ENCODE results near the gene C19orf44.
"Not testable (repeated sequence)": the region's sequence is repeated elsewhere in the genome, so short reads cannot be mapped to it uniquely, and the experiment has no call there.

The C19orf44 gene

DNA sequence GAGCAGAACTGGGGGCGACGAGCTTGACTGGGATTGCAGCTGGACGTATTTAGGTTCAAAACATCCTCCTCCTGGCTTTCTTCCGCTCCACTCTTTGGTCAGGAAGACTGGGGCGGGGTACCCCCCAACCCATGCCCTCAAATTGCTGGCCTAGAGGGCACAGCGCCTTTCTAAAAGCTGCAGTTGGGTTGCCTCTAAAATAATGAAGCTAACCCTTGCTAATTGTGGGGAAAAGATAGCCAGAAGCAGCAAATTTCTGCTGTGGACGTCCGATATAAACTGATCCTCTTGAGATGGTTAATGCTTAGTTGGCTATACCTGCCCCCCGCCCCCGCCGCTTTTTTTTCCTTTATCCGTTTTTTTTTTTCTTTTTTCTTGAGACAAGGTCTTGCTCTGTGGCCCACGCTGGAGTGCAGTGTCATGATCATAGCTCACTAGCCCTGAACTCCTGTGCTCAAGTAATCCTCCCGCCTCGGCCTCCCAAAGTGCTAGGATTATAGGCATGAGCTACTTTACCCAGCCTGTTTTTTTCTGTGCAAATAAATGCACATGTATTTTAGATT lies 46.8 kb downstream of the C19orf44 start:
- peak overlapping the region; percentile 82 for H3K4me3 Mint-ChIP-seq
- peaks cover 43% of the 10 kb centered on the region for H3K36me3 Mint-ChIP-seq (ENCODE audit: low read depth)
- intact Hi-C loops (cut with micrococcal nuclease) = loop anchor here (1.0 to 10.0 kb wide), 5 partner anchors 29 to 98 kb away; partner anchors contain the start of genes C19orf44, CALR3, MED26 and SLC35E1
- peak overlapping the region; percentile 80 for H3K27ac Mint-ChIP-seq
- H3K27me3 Mint-ChIP-seq = no peaks in the 10 kb centered on the region
- H3K4me1 Mint-ChIP-seq (ENCODE audit: low read depth) = peaks cover 54% of the 10 kb centered on the region
- H3K9me3 Mint-ChIP-seq = no peaks in the 10 kb centered on the region

DNA sequence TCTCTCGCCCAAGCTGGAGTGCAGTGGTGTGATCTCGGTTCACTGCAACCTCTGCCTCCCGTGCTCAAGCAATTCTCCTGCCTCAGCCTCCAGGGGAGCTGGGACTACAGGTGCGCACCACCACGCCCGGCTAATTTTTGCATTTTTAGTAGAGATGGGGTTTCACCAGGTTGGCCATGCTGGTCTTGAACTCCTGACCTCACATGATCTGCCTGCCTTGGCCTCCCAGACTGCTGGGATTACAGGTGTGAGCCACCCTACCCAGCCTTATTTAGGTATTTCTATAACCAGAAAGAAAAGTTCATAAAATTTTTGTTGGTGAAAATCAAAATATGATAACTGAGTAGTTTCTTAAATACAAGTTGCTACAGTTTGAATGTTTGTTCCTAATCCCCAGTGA lies 47.5 kb downstream of the C19orf44 start:
- H3K27me3 Mint-ChIP-seq, H3K27ac Mint-ChIP-seq, H3K4me3 Mint-ChIP-seq, H3K9me3 Mint-ChIP-seq: not testable (repeated sequence)
- Mint-ChIP-seq H3K36me3 (ENCODE audit: low read depth) (peaks cover 38% of the 10 kb centered on the region), H3K4me1 (ENCODE audit: low read depth) (peaks cover 50% of the 10 kb centered on the region)
- intact Hi-C loops (cut with micrococcal nuclease) = loop anchor here (2.0 to 10.0 kb wide), 2 partner anchors 71 to 99 kb away; no protein-coding TSS in a partner anchor

- Mint-ChIP-seq H3K4me3 (no peak overlapping the region), H3K36me3 (ENCODE audit: low read depth) (peaks cover 36% of the 10 kb centered on the region), H3K27ac (no peak overlapping the region), H3K27me3 (no peaks in the 10 kb centered on the region), H3K4me1 (ENCODE audit: low read depth) (peaks cover 44% of the 10 kb centered on the region), H3K9me3 (no peaks in the 10 kb centered on the region)
- intact Hi-C loops (cut with micrococcal nuclease) = loop anchor here (10.0 kb wide), 1 partner anchor 100 kb away; no protein-coding TSS in a partner anchor
Measured at GRCh38 chr19:16544473-16545231, 48.5 kb downstream of the C19orf44 start.

DNA sequence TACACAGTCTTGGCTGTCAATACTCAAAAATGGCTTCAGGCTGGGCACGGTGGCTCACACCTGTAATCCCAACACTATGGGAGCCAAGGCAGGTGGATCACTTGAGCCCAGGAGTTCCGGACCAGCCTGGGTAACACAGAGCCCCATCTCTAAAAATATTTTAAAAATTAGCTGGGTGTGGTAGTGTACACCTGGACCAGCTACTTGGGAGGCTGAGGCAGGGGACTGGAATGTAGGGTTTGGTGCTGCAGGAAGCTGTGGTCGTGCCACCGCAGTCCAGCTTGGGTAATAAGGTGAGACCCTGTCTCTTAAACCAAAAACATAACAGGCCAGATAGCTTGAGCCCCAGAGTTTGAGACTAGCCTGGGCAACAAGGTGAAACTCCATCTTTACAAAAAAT lies 52.8 kb downstream of the C19orf44 start:
- intact Hi-C loops (cut with micrococcal nuclease) = loop anchor here (10.0 kb wide), 1 partner anchor 104 kb away; no protein-coding TSS in a partner anchor

GRCh38 chr19:16551902-16552301 lies 55.7 kb downstream of the C19orf44 start:
- H3K4me3 Mint-ChIP-seq; H3K27ac Mint-ChIP-seq; H3K9me3 Mint-ChIP-seq; H3K27me3 Mint-ChIP-seq; intact Hi-C loops (cut with micrococcal nuclease): not testable (repeated sequence)
- peaks cover 85% of the 10 kb centered on the region for H3K36me3 Mint-ChIP-seq (ENCODE audit: low read depth)
- H3K4me1 Mint-ChIP-seq (ENCODE audit: low read depth) = peaks cover 13% of the 10 kb centered on the region

More for the DNA sequence above, 52.8 kb downstream of the C19orf44 start:
- no peaks in the 10 kb centered on the region for H3K9me3 Mint-ChIP-seq
- H3K36me3 Mint-ChIP-seq (ENCODE audit: low read depth) = peaks cover 61% of the 10 kb centered on the region
- no peaks in the 10 kb centered on the region for H3K27me3 Mint-ChIP-seq
- H3K4me1 Mint-ChIP-seq (ENCODE audit: low read depth) = peaks cover 24% of the 10 kb centered on the region
- no peak overlapping the region for H3K4me3 Mint-ChIP-seq
- no peak overlapping the region for H3K27ac Mint-ChIP-seq

GRCh38 chr19:16554776-16555175 lies 58.6 kb downstream of the C19orf44 start:
- Mint-ChIP-seq H3K4me1 (ENCODE audit: low read depth) (peaks cover 5% of the 10 kb centered on the region), H3K36me3 (ENCODE audit: low read depth) (peaks cover 100% of the 10 kb centered on the region), H3K27me3 (no peaks in the 10 kb centered on the region), H3K27ac (no peak overlapping the region), H3K9me3 (no peaks in the 10 kb centered on the region), H3K4me3 (no peak overlapping the region)
- intact Hi-C loops (cut with micrococcal nuclease) = no loop called here

- H3K4me3 Mint-ChIP-seq = no peak overlapping the region
- peaks cover 99% of the 10 kb centered on the region for H3K36me3 Mint-ChIP-seq (ENCODE audit: low read depth)
- no peaks in the 10 kb centered on the region for H3K27me3 Mint-ChIP-seq
- no peak overlapping the region for H3K27ac Mint-ChIP-seq
- no peaks in the 10 kb centered on the region for H3K4me1 Mint-ChIP-seq (ENCODE audit: low read depth)
- intact Hi-C loops (cut with micrococcal nuclease) = no loop called here
- H3K9me3 Mint-ChIP-seq = no peaks in the 10 kb centered on the region
Measured at GRCh38 chr19:16559780-16560276, 63.6 kb downstream of the C19orf44 start.

GRCh38 chr19:16561382-16561781 lies 65.2 kb downstream of the C19orf44 start:
- Mint-ChIP-seq H3K4me3 (no peak overlapping the region), H3K36me3 (ENCODE audit: low read depth) (peaks cover 99% of the 10 kb centered on the region), H3K27ac (no peak overlapping the region), H3K9me3 (no peaks in the 10 kb centered on the region), H3K4me1 (ENCODE audit: low read depth) (no peaks in the 10 kb centered on the region), H3K27me3 (no peaks in the 10 kb centered on the region)
- intact Hi-C loops (cut with micrococcal nuclease) = no loop called here

DNA sequence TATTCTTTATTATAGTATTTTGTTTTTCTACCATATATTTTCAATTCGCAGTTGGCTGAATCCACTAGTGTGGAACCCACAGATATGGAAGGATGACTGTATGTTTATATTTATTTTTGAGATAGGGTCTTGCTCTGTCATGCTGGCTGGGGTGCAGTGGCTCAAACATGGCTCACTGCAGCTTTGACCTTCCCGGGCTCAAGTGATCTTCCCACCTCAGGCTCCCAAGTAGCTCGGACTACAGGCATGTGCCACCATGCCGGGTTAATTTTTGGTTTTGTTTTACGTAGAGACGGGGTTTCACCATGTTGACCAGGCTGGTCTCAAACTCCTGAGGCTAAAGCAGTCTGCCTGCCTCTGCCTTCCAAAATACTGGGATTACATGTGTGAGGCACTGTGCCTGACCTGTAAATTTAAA lies 66.4 kb downstream of the C19orf44 start:
- Mint-ChIP-seq H3K36me3 (ENCODE audit: low read depth) (peaks cover 99% of the 10 kb centered on the region), H3K4me1 (ENCODE audit: low read depth) (no peaks in the 10 kb centered on the region), H3K27ac (no peak overlapping the region), H3K9me3 (no peaks in the 10 kb centered on the region), H3K27me3 (no peaks in the 10 kb centered on the region), H3K4me3 (no peak overlapping the region)
- intact Hi-C loops (cut with micrococcal nuclease) = no loop called here

GRCh38 chr19:16564842-16565241 lies 68.6 kb downstream of the C19orf44 start:
- peaks cover 99% of the 10 kb centered on the region for H3K36me3 Mint-ChIP-seq (ENCODE audit: low read depth)
- no peak overlapping the region for H3K27ac Mint-ChIP-seq
- no peaks in the 10 kb centered on the region for H3K9me3 Mint-ChIP-seq
- H3K4me1 Mint-ChIP-seq (ENCODE audit: low read depth) = no peaks in the 10 kb centered on the region
- no peaks in the 10 kb centered on the region for H3K27me3 Mint-ChIP-seq
- intact Hi-C loops (cut with micrococcal nuclease) = no loop called here
- H3K4me3 Mint-ChIP-seq = no peak overlapping the region

DNA sequence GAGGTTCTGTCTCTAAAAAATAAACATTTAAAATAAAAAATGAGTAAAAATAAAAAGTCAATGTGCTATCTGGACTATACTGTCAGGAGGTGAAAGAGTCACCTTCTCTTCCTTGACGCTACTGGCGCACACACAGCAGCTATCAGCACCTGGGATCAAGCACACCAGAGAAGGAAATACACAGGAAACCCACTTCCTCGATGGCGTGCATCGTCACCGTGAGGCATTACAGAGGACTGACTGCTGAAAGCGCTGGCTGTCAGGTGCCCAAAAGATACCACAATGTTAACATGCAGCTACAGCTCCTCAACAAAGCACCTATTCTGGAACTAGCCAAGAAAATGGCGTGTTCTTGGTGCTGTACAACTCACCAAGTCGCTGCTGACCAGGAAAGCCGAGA lies 70.0 kb downstream of the C19orf44 start:
- Mint-ChIP-seq H3K27me3 (no peaks in the 10 kb centered on the region), H3K36me3 (ENCODE audit: low read depth) (peaks cover 96% of the 10 kb centered on the region), H3K4me1 (ENCODE audit: low read depth) (peaks cover 4% of the 10 kb centered on the region), H3K27ac (no peak overlapping the region), H3K4me3 (no peak overlapping the region), H3K9me3 (no peaks in the 10 kb centered on the region)
- intact Hi-C loops (cut with micrococcal nuclease) = no loop called here

- no peak overlapping the region for H3K4me3 Mint-ChIP-seq
- H3K36me3 Mint-ChIP-seq (ENCODE audit: low read depth) = peaks cover 94% of the 10 kb centered on the region
- H3K27ac Mint-ChIP-seq = no peak overlapping the region
- no peaks in the 10 kb centered on the region for H3K27me3 Mint-ChIP-seq
- H3K9me3 Mint-ChIP-seq = no peaks in the 10 kb centered on the region
- peaks cover 9% of the 10 kb centered on the region for H3K4me1 Mint-ChIP-seq (ENCODE audit: low read depth)
- intact Hi-C loops (cut with micrococcal nuclease) = no loop called here
Measured at GRCh38 chr19:16566702-16567101, 70.5 kb downstream of the C19orf44 start.

- H3K36me3 Mint-ChIP-seq (ENCODE audit: low read depth) = peaks cover 90% of the 10 kb centered on the region
- intact Hi-C loops (cut with micrococcal nuclease) = loop anchor here (5.0 kb wide), 1 partner anchor 58 kb away; the partner anchor contains the start of gene MED26
Measured at GRCh38 chr19:16569609-16570320, 73.6 kb downstream of the C19orf44 start.

More at GRCh38 chr19:16569609-16570320, 73.6 kb downstream of the C19orf44 start:
- Mint-ChIP-seq H3K4me1 (ENCODE audit: low read depth) (peaks cover 32% of the 10 kb centered on the region), H3K27me3 (no peaks in the 10 kb centered on the region), H3K27ac (peak overlapping the region; percentile 93), H3K9me3 (no peaks in the 10 kb centered on the region), H3K4me3 (no peak overlapping the region)
